Fibroblast of the aortic adventitia (primary cell): Measurements from ENCODE around the gene TGM4. TPM values are rescaled to one million over a fixed set of nuclear protein-coding genes. Genes with fewer than 3 reads are reported as not detected.
"Not testable (repeated sequence)": the region's sequence is repeated elsewhere in the genome, so short reads cannot be mapped to it uniquely, and the experiment has no call there.

Experiments
- DNase-seq: peaks from one replicate; pipeline ENCODE4 v3.0.0-alpha.2; 2010; ENCODE audit warnings: low read depth
- H3K4me3 ChIP-seq: 2 replicates; pipeline ENCODE4 v1.5.1; 2011; ENCODE audit warnings: low read depth, mild to moderate bottlenecking, control low read depth, low read length, moderate library complexity
- total RNA-seq: library from RNA; depleted of rRNA; stranded (reverse); fragments of >200 nt; gene quantifications from 2 replicates; pipeline ENCODE4 v1.2.3, GENCODE V29; 2012; ENCODE audit warnings: low replicate concordance
- TF ChIP-seq, protein P1 (sequence below): IDR thresholded peaks from 2 replicates; pipeline ENCODE4 v1.5.1; 2011; ENCODE audit warnings: mild to moderate bottlenecking, low read length, control low read depth, inconsistent platforms; ENCODE audit not compliant: insufficient read depth

The TGM4 gene
- total RNA-seq, 1 donor: not detected

DNA sequence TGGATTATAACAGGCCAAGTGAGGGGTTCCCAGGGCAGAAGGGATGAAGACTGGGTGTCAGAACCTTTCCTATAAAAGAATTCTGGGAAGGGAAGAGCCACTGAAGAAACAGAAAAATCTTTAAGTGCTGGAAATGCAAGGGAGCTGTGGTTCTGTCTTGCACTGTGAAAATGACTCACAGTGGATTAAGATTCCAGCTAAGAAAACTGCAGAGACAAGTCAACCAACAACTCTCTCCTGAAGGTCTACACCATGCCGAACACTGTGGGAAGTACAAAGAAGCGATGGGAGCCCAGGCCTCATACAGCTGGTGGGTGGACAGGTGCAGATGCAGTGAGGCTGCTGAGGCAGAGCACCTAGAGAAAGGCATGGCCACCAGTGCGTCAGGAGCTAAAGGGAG, 73.8 kb downstream of the TGM4 start:
- no peak for DNase-seq
- TF ChIP-seq, protein P1, sequence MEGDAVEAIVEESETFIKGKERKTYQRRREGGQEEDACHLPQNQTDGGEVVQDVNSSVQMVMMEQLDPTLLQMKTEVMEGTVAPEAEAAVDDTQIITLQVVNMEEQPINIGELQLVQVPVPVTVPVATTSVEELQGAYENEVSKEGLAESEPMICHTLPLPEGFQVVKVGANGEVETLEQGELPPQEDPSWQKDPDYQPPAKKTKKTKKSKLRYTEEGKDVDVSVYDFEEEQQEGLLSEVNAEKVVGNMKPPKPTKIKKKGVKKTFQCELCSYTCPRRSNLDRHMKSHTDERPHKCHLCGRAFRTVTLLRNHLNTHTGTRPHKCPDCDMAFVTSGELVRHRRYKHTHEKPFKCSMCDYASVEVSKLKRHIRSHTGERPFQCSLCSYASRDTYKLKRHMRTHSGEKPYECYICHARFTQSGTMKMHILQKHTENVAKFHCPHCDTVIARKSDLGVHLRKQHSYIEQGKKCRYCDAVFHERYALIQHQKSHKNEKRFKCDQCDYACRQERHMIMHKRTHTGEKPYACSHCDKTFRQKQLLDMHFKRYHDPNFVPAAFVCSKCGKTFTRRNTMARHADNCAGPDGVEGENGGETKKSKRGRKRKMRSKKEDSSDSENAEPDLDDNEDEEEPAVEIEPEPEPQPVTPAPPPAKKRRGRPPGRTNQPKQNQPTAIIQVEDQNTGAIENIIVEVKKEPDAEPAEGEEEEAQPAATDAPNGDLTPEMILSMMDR: no peak
- no peak overlapping the region for H3K4me3 ChIP-seq

- not testable (repeated sequence) for H3K4me3 ChIP-seq, DNase-seq
These were observed 75.4 kb downstream of the TGM4 start for GRCh38 chr3:44949770-44950169.

DNA sequence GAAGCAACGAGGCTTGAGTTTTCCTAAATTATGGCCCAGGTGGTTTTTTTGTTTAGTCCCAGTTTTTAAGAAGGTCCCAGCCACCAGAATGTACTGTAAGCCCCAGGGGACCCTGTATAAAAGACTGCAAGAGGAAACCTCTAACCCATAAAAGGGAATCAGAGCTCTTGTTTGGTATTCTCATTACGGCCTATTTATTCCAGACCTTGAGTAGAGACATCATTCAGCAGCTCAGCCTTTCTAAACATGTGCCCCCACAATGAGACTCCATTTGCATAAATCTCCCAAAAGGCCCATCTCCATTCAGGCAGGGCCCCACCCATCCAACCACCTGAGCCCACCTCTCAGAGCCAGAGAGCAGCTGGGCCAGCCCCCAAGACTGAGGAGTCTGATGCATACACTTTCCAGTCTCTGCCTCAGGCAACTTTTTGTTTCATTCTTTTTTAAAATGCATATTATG, 75.9 kb downstream of the TGM4 start:
- no peak for DNase-seq
- H3K4me3 ChIP-seq: no peak overlapping the region
- TF ChIP-seq, protein P1: no peak

DNA sequence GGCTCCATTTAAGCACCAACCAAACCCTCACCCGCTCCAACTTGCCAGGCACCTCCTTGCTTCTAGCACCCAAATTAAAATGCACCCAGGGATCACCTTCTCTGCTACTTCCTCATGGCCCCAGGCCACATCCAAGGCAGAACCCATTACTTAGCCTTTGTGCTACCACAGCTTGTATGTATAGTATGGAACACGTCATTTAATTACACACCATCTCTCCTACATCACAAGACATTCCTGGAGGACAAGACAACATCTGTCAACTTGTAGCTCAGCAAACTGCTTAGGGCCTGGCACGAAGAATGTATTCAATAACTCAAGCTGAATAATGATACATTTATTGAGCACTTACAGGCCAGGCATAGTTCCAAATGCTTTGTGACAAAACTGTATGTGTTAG, 78.3 kb downstream of the TGM4 start:
- no peak for DNase-seq
- H3K4me3 ChIP-seq: no peak overlapping the region
- TF ChIP-seq, protein P1: no peak

- TF ChIP-seq, protein P1: no peak
- no peak overlapping the region for H3K4me3 ChIP-seq
- no peak for DNase-seq
These were observed 79.9 kb downstream of the TGM4 start for GRCh38 chr3:44954304-44954703.

- peak; percentile 19 for DNase-seq
- TF ChIP-seq, protein P1: no peak
- no peak overlapping the region for H3K4me3 ChIP-seq
These were observed 80.6 kb downstream of the TGM4 start for GRCh38 chr3:44954962-44955361.

DNA sequence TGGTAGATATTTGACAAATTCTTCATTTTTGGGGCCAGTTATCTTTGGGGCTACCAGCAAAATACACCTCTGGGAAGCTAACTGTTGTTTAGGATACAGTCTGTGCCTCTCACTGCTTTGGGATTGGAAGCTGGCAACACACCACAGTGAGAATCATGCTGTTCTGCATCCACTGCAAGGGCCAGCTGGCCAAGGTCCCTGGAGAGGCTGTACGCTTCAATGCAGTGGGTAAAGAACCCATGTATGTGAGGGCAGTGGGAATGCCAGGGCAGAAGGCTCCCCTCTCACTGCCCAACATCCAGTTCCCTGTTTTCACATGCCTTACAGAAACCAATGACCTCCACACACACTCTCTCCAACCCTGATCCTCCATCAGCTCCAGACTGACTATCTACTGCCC, 81.5 kb downstream of the TGM4 start:
- TF ChIP-seq, protein P1: no peak
- H3K4me3 ChIP-seq: no peak overlapping the region
- no peak for DNase-seq
